ENCODE data around the gene SLC40A1.

The SLC40A1 gene

DNA sequence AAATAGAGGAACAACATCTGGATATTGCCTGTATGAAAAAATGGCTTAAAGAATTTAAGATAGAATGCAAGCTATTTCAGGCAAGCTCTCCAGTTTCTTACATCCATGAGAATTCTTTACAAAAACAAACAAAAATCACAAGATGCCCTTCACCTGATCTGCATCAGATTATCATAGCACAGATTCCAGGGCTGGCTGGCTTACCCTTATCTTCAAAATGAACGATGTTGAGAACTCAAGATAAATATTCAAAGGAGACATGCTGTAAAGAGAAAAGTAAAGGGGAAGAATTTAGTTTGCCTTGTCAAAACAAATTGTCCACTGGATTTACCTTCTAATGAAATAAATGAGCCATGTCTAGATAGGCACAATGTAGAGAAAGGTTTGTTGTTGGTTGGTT lies 18.7 kb upstream of the SLC40A1 start:
- no peak for ATAC-seq

DNA sequence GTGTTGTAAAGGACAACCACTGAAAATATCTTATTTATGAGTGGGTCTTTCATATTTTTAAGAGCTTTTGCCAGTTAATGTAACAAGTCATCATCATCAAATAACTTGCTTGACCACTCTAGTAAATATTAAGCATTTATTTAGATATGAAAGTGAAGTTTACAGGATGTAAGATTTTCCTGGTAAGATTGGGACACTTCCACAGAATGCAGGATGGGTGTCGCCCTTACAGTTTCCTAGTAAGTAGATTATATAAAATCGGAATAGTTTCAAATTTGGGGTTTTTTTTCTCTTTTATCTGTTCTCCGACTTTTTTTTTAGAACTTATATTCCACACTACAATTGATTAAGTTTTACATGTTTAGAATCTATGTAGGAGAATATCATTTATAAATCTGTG lies 14.8 kb upstream of the SLC40A1 start:
- ATAC-seq = no peak

DNA sequence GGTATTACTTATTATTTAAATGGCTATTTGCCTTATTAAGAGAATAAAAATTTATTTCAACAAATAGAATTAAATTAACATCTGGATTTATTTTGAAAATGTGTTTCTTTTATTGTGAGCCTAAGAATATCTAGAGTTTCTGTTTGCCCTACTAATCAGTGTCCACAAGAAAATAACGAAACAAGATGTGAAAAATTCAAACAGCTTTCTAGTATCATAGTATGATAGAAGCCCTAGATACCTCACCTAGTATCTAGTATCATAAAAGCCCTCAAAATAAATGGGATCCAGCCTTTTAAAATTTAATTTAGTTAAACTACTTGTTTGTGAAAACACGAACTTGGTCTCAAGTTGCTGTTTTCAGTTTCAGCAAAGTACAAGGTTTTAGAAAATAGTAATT lies 13.7 kb upstream of the SLC40A1 start:
- no peak for ATAC-seq

DNA sequence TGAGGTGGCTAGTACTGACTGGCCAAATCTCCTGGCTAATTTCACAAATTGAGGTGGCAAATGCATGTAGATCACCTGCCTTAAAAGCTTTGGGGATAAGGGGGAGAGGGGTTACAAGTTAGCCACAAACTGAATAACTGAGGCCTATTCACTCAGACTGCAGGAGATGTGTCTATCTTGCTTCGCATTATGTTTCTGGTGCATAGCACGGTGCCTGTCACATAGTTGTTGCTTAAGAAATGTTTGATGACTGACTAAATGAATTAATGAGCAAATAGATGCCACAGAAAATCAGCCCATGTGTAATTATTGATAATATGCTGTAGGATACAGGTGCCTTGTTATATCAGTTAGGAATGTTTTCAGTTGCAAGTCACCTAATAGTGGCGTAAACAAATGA lies 12.5 kb upstream of the SLC40A1 start:
- no peak for ATAC-seq

DNA sequence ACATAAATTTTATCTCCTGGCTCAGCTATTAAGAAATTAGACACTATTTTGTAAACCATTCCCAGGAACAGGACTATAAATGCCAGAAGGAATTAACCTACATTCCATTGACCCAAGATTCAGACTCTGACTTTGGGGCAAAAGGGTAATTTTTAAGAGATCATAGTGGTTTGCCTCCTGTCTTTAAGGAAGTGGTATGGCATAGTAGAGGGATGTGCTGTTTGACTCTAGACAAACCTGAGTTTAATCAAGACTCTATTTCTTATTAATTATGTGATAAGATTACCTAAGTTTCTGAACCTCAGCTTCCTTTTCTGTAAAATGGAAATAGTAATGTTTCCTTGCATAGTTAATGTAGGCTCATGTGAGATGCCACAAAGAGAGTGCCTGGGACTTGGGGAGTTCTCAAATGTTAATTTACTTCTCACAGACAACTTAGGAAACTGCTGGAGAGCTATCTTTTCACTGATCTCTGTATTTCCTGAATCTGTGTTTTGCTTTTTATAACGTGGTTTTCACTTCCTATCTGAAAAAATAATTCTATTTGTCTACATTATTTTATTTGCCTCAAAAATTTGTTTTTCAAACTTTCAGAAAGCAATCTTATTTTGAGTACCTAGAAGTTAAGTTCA lies 11.9 kb upstream of the SLC40A1 start:
- ATAC-seq = no peak

DNA sequence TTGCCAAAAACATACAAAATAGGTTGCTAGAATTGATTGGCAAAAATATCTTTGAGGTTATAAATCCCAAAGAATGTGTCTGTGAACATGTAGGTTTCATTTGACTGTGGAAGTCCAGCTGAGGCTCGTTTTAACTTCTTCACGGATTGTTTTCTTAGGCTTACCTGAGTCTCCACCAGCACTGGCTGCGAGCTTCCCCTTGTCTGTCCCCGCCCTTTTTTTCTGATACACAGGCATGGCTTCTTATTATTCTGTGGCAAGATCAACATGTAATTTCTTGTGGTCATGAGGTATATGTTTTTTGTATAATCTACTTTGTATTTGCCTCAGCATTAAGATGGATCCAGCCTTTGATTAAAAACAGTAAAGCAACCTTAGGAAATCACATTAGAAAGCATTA lies 7.2 kb upstream of the SLC40A1 start:
- ATAC-seq = no peak

DNA sequence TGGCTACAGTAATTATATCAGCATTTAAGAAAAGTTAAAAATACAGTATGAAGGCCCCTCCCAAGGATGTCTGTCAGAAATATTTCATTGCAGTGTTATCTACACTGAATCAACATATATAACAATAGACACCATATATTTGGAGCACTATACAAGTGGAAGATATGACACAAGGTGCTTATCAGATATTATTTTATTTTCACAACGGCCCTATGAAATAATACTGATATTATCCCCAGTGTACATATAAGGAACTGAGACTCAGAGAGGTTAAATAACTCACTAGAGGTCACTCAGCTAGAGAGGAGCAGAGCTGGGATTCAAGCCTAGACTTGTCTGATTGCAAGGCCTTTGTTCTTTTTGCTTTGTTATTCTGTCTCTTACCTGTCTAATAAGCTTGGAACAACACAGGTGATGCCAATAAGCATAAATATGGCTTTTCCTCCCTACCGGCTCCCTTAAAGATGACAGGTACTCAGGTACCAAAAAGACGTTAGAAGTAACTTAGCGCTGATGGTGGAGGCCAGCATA lies 4.7 kb upstream of the SLC40A1 start:
- ATAC-seq = no peak

DNA sequence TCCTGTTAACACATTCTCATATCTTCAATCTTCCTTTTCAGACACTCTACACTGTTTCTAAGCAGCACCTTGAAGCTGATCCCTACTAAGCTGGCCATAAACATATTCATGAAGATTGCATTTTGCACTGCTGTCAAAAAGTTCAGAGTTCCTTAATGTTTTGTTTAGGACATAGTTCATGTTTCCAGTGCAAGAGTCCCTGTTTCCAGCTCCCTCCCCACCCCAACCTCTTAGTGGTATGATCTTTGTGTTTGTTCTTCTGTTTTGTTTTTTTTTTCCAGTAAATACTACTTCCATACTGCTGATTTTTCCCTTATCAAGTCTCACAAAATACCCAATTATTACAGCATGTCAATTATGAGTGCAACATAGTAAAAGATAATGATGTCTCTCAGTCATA lies 4.1 kb upstream of the SLC40A1 start:
- ATAC-seq = no peak

DNA sequence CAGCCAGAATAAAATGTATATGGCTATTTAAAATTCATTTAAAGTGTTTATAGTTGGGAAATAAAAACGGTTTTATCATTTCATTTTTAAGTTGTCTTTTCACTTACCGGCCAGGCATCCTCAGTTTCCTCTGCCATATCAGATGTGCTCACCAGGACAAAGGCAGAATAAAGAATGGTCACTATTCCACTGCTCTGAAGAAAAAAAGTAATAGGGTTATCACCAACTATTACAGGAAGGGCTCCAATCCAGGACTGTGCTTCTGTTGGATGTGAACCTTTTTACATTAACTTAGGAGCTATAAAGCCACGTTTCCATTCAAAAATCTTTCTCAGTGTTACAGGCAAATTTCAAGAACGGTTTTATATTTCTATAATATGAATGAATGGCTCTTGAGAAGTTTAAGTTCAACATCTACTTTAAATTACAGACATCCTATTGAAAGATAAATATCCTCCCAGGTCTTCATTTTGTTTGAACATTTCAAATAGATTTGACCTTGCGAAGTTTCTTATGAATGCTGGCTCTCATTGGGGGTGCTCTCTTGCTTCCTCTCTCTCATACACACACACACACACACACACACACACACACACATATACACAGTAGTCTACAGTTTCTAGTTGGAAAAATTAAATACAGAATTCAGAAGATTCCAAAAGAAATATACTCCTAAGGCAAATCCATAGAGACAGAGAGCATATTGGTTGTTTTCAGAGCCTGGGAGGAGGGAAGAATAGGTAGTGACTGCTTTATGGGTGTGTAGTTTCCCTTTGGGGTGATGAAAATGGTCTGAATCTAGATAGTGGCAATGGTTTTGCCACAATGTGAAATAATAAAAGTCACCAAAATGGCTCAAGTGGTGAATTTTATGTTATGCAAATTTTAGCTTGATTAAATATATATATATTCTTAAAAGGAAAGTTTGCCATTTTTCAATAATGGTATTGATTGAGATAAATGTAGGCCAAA lies 2.9 kb upstream of the SLC40A1 start:
- no peak for ATAC-seq

DNA sequence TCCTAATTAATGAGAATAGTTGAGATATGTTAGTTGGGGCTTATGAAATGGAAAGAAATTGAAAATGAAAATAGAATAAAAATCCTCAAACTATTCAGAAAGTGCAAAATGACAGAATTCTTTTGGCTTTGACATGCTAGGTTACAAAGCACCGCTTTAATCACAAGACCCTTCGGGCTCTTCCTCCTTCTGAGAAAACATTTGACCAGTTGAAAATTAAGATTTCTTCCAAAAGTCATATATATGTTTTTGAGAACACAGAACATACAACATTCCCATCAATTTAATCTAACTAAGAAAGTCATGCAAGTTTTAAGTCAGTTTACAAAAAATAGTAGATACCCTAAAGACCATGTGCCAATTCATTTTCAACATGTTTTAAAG lies 2.2 kb upstream of the SLC40A1 start:
- no peak for ATAC-seq

DNA sequence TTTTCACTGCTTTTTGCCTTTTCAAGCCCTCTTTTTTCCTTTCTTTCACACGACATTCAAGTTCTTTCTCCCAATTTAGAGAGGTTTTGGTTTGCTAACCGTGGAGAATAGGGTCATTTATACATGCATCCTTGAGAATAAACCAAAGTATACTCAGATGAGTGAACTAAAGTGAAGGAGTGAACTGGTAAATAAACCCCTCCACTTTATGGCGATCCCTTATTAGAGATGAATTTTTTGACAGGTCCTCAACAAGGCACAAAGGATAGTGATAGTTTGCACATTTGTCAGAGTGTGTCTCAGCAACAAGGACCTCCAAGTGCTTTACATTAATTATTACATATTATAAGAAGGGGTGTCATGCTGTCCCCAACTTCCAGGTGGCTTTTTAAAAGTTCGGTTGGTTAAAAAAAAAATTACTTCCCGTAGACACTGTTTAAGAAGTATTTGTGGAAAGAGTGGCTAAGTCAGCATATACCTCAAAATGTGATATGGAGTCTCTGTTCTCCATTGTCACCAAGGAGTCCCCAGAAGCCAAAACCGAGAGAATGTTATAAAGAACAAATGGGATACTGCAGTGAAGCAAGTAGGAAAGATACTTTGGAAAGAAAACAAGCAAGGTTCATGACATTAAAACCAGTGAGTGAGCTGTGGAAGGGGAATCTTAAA lies 1.7 kb upstream of the SLC40A1 start:
- no peak for ATAC-seq

DNA sequence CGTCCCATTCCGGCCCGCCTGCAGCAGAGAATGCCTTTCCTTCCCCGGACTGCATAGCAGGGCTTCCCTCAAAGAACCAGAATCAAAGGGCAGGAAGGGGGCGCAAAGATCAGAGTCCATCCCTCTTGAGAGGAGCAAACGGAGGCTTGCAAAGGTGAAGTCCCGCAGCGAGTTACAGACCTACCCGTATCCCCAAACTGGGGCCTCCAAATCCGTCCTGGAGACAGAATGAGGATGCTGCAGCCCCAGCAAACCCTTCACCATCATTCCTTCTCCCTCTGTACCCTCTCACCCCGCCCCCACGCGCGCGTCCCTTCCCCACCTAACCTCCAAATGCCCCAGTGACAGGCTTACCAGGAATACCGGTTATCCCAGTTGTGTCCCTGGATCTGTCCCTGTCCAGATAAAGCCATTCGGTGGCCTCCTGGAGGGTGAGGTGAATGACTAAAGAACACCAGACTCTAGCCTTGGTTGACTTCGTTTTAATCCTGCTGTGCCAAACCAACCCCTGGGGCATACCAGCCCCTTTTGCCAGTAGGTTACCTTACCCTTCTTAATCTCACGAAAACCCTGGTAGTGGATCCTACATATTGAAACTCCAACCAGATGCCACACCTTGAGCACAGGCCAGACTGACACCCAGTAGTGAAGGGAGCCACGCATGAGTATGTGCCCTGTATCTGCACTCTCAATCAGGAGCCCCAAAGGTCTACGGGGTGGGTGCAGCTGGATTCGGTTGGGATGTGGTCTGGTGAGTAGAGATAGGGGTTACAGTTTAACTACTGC lies 961 bp upstream of the SLC40A1 start:
- ATAC-seq = no peak

DNA sequence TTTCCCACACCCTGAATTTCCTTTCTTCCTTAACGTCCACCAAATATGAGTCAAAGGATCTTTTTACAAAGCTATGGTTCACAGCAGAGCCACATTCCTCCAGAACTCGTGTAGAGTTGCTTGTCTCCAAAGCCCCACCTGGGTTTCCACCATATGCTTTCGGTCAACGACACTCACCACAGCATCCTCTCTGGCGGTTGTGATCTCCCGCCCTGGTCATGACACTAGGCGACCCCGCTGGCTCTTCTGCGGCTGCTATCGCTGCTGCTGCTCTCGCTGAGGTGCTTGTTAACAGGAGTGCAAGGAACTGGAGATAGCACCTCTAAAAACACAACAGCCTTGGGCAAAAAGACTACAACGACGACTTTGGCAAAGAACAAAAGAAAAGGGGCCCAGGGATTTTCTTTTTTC lies 340 bp downstream of the SLC40A1 start:
- peak; percentile 15 to 24 for ATAC-seq

DNA sequence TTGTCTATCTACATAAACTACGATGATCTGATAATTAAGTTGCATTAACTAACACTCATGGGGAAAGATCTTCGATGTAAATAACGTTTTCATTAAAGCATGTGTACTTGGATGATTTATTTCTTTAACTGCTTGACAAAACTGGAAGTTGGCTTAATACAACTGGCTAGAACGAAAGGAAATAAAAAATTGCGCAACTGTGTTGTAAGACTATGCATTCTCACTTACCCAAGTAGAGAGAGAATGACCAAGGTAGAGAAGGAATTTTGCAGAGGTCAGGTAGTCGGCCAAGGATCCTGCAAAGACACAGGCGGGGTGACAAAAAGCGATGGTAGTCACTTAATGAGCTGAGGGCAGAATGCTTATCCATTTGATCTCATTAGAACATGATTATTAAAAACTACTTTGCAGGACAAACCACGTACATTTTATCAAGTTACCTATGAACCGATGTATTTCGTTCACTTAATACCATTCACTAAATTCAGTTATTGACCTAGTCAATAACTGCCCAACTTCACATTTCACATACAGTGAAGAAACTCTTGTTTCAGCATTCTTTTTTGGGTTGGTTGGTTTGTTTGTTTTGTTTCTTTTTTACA lies 900 bp downstream of the SLC40A1 start:
- ATAC-seq = no peak

DNA sequence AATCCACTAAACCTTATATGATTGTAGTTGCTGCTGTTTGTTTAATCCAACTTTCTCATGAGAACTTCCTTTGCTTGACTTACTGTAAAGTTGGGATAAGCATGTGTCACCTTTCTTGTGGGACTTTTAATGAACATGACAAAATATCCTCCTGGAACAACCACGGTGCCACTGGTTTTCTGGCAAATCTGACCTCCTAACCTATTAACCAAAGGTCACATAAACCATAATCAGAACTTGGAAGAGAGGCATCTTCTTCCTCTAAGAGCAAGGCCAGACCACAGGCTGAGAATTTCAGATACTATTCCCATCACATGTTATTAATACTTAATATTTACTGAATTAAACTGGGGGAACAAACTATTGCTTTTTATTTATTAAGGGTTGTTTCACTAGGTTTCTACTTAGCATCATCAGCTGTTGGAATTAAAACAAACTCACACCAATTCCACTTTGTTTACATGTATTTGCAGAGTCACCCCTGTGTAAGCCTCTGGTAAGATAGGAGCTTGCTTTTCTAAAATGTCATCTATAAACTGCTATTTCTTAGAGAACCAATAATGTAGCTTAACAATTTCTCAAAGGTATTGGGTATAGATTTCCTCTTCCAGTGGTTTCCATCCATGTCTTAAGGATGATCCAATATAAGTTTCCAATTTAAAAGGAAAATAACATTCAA lies 2.2 kb downstream of the SLC40A1 start:
- ATAC-seq = no peak

DNA sequence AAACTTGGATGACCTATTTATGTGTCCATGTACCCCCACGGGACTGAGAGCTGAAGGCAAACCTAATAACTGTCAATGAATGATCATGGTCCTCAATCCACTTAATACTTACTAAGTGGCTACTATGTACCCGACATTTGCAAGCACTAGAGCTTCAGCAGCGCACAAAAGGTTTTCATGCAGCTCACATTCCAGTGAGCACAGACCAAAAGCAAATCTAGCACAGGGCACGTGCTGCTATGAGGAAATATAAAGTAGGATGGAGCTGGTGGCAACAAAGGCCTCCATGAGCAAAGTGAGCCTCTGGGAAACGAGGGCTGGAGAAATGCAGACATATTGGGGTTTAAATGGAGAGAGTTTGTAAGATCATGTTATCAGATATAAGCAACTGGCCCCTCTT lies 3.5 kb downstream of the SLC40A1 start:
- no peak for ATAC-seq

DNA sequence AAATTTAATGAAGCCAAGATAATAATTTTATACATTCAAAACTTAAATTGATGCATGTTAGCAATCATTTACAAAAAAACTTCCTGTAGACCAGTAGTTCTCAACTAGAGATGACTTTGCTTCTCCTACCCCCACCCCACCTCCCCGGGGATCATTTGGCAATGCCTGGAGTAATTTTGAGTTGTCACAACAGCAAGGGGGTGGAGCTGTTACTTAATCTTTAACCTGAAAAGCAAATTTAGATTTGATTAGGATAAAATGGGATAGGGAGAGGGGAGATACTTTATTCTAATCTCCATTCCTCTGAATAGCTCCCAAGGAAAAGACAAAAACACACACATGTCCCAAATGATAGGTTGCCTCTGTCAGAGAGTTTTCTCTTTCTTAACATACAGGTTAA lies 4.2 kb downstream of the SLC40A1 start:
- ATAC-seq = no peak

DNA sequence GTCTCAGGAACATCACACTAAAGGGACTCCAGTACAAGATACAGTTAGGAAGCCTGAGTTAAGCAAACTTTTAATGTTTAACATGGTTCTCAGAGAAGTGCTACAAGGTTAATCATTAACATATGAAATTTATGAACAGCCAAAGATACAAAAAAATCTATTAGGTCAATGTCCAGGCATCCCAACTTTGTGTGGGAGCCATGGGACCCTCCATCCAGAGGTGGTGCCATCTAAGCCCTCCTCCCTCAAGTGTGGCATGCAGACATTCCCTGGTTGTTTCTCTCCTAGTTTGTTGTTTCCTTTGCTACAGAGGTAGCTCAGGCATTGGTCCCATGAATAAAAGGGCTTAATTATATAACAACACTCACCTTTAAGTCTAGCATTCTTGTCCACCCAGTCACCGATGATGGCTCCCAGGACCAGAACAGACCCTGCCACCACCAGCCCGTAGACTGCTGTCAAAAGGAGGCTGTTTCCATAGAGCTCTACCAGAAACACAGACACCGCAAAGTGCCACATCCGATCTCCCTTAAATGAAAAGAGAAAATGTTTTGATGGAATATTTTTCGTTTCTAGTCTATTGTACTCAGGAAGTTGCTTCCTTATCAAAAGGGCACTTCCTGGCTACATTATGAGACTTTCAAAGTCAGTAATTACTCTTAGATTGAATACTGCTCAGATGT lies 5.7 kb downstream of the SLC40A1 start:
- no peak for ATAC-seq

DNA sequence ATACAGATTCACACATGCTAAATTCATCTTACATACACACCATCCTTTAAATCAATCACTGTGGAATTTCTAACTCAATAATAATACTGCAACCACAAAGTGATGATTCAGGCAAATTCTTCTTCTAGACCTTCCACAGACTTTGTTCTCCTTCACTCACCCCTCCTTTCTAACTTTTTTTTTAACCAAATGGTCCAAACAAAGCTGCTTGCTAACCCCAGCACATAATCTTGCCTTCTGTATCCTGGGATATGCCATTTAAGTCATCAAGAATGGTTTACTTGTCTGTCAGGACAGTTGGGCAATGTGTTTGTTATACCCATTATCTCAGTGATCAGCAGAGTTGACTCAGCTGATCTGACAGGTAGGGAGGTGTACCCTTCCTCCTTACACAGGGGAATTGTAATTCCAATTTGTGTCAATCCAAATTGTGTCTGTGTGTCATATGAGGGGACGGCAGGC lies 10.0 kb downstream of the SLC40A1 start:
- no peak for ATAC-seq

DNA sequence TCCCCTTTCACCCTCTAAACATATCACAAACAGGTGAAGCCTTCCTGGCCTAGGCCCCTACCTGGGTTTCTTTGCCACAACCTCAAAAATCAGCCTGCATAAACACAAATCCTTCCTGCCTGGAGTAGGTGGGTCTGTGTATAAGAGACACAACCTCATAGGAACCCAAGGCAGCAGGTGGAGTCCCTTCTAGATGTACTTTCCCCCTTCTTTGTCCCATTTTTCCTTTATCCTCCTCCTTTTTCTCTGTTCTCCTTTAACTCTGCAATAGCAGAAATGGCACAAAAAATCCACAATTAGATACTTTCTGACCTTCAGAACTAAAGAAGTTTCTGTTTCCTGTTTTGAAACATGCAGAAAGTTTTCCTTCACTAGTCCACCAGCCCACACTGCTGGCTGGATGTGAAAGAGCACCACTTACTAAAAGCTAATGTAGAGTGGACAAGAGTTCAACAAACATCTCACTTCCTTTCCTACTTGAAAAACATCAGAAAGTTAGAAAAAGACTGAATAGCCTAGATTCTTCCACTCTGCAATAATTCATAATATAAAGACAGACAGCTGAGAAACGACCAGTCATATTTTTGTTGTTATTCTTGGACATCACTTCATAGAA lies 11.2 kb downstream of the SLC40A1 start:
- no peak for ATAC-seq

All from activated CD4-positive, CD25-positive, alpha-beta regulatory T cell treated with anti-CD3 and anti-CD28 coated beads, Interleukin-2, amount 50 U/mL, for 24 hours (primary cell).